K562 (cell line): ENCODE data around the gene SPDEF. TPM values are rescaled to one million over a fixed set of nuclear protein-coding genes. Genes with fewer than 3 reads are reported as not detected.

Experiments
- ELF2 ChIP-seq: fragments of 250-450 bp; sonication (Bioruptor Pico); IDR thresholded peaks from 2 replicates; pipeline ENCODE4 v1.5.0; 2021; ENCODE audit warnings: mild to moderate bottlenecking
- FOXM1 ChIP-seq, 2 experiments: fragments of 450-650 bp in 1 of 2; sonication (generic) in 1 of 2; formaldehyde crosslinking in 1 of 2; IDR thresholded peaks; 2 replicates each; pipeline versions ENCODE4 v1.6.1 to v1.9.0; 2017 to 2022; ENCODE audit warnings: low read depth in 2 of 2, mild to moderate bottlenecking in 2 of 2, missing genetic modification reagents in 1 of 2, moderate library complexity in 1 of 2
- PPARD ChIP-seq: fragments of 250-450 bp; sonication (Bioruptor Pico); IDR thresholded peaks from 2 replicates; pipeline ENCODE4 v1.8.0; 2022; ENCODE audit warnings: inconsistent platforms, mild to moderate bottlenecking, moderate library complexity
- SREBF2 ChIP-seq: sonication (generic); formaldehyde crosslinking; IDR thresholded peaks from 2 replicates; pipeline ENCODE4 v1.4.0; 2020; ENCODE audit warnings: mild to moderate bottlenecking, missing genetic modification reagents
- polyA plus RNA-seq, 8 experiments: library from polyadenylated mRNA; depleted of rRNA in 4 of 8; stranded (reverse) in 5 of 8; unstranded in 3 of 8; fragments of >200 nt; fragmentation: Nextera tagmentation in 2 of 8; fragmentation: Illumina TruSeq in 1 of 8; extraction: Ambion mirVana in 2 of 8; extraction: Trizol in 1 of 8; gene quantifications; 2 replicates each; pipeline versions ENCODE4 v1.2.1 to v1.2.3, GENCODE V29; 2011 to 2014; ENCODE audit warnings: inconsistent platforms in 1 of 8, missing spikeins in 1 of 8
- total RNA-seq, 7 experiments: library from RNA; depleted of rRNA in 6 of 7; stranded (reverse); fragments of >200 nt in 6 of 7; fragmentation: Illumina TruSeq in 2 of 7; extraction: Trizol in 2 of 7; gene quantifications; 2 replicates each; pipeline versions ENCODE4 v1.2.1 to v1.2.3, GENCODE V29; 2011 to 2021; ENCODE audit warnings: low replicate concordance in 1 of 7
- TF ChIP-seq, protein P1 (sequence below): IDR thresholded peaks from 3 replicates; pipeline ENCODE4 v1.6.1; 2011; ENCODE audit warnings: borderline replicate concordance, mild to moderate bottlenecking; ENCODE audit not compliant: insufficient read length, insufficient read depth
- TF ChIP-seq, protein P2 (sequence below), 2 experiments: fragments of 450-650 bp; IDR thresholded peaks; 2 replicates each; pipeline ENCODE4 v1.6.1; 2016
- TF ChIP-seq, protein P3 (sequence below): fragments of 250-450 bp; sonication (Bioruptor Pico); IDR thresholded peaks from 2 replicates; pipeline ENCODE4 v1.8.0; 2021; ENCODE audit warnings: mild to moderate bottlenecking, moderate library complexity
- TF ChIP-seq, protein P4 (sequence below): fragments of 450-650 bp; IDR thresholded peaks from one replicate; pipeline ENCODE4 v1.6.1; 2018; ENCODE audit warnings: mild to moderate bottlenecking, moderate library complexity; ENCODE audit not compliant: partially characterized antibody
- TF ChIP-seq, protein P5 (sequence below): fragments of 450-650 bp; IDR thresholded peaks from 2 replicates; pipeline ENCODE4 v1.6.1; 2016; ENCODE audit warnings: low read depth
- TF ChIP-seq, protein P6 (sequence below): fragments of 450-650 bp; formaldehyde crosslinking; IDR thresholded peaks from 2 replicates; pipeline ENCODE4 v1.4.0; 2022; ENCODE audit warnings: missing genetic modification characterization

The SPDEF gene
- total and polyA plus RNA-seq, 9 of the 15 experiments (the other 6 are each of a cell fraction or from before 2014, with no cell fraction given): 0.04 to 0.12 (median 0.11) TPM; not detected in 5

DNA sequence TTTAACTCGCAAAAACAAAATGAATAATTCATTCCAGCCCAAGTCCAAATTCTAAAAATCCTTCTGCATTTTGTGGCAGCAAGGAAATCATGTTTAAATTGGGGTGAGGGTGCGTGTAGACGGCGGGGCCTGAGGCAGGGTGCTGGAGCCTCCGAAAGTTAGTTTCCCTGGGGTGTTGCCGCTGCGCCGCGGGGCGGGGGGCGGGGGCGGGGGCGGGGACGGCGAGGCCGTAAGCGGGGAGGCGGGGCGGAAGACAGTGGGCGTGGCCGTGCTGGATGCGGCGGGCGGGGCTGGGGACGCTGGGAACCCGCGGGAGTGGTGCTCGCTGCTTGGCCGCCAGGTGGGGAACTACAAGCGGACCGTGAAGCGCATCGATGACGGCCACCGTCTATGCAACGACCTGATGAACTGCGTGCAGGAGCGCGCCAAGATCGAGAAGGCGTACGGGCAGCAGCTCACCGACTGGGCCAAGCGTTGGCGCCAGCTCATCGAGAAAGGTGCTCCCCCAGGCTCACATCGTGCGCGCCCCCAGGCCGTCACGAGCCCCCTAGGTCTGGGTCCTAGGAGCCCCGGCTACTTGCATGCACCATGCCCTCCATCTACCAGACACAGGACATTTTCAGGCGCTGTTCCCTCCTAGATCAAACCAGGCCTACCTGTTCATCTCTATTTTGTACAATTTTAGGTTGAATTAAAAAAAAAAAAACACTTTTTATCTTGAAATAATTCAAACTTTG lies 29.0 kb downstream of the SPDEF start (continued):
- TF ChIP-seq, protein P1, sequence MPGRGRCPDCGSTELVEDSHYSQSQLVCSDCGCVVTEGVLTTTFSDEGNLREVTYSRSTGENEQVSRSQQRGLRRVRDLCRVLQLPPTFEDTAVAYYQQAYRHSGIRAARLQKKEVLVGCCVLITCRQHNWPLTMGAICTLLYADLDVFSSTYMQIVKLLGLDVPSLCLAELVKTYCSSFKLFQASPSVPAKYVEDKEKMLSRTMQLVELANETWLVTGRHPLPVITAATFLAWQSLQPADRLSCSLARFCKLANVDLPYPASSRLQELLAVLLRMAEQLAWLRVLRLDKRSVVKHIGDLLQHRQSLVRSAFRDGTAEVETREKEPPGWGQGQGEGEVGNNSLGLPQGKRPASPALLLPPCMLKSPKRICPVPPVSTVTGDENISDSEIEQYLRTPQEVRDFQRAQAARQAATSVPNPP: no peak
- TF ChIP-seq, protein P2, sequence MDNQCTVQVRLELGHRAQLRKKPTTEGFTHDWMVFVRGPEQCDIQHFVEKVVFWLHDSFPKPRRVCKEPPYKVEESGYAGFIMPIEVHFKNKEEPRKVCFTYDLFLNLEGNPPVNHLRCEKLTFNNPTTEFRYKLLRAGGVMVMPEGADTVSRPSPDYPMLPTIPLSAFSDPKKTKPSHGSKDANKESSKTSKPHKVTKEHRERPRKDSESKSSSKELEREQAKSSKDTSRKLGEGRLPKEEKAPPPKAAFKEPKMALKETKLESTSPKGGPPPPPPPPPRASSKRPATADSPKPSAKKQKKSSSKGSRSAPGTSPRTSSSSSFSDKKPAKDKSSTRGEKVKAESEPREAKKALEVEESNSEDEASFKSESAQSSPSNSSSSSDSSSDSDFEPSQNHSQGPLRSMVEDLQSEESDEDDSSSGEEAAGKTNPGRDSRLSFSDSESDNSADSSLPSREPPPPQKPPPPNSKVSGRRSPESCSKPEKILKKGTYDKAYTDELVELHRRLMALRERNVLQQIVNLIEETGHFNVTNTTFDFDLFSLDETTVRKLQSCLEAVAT (IDR thresholded peaks at IDR 0.05): peak; percentile 45 to 61; a peak in 2 of 4 replicates
- TF ChIP-seq ELF2 (no peak), SREBF2 (CRISPR knock-in tag) (no peak), PPARD (CRISPR knock-in tag) (no peak), FOXM1 (IDR thresholded peaks at IDR 0.05; ENCODE audit: low read depth) (no peak), FOXM1 (CRISPR knock-in tag; IDR thresholded peaks at IDR 0.05; ENCODE audit: low read depth) (0 out of 2 replicates have a peak, but pooled peaks have one; percentile 59)
- TF ChIP-seq, protein P3, sequence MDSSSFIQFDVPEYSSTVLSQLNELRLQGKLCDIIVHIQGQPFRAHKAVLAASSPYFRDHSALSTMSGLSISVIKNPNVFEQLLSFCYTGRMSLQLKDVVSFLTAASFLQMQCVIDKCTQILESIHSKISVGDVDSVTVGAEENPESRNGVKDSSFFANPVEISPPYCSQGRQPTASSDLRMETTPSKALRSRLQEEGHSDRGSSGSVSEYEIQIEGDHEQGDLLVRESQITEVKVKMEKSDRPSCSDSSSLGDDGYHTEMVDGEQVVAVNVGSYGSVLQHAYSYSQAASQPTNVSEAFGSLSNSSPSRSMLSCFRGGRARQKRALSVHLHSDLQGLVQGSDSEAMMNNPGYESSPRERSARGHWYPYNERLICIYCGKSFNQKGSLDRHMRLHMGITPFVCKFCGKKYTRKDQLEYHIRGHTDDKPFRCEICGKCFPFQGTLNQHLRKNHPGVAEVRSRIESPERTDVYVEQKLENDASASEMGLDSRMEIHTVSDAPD: no peak
- TF ChIP-seq, protein P4, sequence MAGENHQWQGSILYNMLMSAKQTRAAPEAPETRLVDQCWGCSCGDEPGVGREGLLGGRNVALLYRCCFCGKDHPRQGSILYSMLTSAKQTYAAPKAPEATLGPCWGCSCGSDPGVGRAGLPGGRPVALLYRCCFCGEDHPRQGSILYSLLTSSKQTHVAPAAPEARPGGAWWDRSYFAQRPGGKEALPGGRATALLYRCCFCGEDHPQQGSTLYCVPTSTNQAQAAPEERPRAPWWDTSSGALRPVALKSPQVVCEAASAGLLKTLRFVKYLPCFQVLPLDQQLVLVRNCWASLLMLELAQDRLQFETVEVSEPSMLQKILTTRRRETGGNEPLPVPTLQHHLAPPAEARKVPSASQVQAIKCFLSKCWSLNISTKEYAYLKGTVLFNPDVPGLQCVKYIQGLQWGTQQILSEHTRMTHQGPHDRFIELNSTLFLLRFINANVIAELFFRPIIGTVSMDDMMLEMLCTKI: no peak
- TF ChIP-seq, protein P5, sequence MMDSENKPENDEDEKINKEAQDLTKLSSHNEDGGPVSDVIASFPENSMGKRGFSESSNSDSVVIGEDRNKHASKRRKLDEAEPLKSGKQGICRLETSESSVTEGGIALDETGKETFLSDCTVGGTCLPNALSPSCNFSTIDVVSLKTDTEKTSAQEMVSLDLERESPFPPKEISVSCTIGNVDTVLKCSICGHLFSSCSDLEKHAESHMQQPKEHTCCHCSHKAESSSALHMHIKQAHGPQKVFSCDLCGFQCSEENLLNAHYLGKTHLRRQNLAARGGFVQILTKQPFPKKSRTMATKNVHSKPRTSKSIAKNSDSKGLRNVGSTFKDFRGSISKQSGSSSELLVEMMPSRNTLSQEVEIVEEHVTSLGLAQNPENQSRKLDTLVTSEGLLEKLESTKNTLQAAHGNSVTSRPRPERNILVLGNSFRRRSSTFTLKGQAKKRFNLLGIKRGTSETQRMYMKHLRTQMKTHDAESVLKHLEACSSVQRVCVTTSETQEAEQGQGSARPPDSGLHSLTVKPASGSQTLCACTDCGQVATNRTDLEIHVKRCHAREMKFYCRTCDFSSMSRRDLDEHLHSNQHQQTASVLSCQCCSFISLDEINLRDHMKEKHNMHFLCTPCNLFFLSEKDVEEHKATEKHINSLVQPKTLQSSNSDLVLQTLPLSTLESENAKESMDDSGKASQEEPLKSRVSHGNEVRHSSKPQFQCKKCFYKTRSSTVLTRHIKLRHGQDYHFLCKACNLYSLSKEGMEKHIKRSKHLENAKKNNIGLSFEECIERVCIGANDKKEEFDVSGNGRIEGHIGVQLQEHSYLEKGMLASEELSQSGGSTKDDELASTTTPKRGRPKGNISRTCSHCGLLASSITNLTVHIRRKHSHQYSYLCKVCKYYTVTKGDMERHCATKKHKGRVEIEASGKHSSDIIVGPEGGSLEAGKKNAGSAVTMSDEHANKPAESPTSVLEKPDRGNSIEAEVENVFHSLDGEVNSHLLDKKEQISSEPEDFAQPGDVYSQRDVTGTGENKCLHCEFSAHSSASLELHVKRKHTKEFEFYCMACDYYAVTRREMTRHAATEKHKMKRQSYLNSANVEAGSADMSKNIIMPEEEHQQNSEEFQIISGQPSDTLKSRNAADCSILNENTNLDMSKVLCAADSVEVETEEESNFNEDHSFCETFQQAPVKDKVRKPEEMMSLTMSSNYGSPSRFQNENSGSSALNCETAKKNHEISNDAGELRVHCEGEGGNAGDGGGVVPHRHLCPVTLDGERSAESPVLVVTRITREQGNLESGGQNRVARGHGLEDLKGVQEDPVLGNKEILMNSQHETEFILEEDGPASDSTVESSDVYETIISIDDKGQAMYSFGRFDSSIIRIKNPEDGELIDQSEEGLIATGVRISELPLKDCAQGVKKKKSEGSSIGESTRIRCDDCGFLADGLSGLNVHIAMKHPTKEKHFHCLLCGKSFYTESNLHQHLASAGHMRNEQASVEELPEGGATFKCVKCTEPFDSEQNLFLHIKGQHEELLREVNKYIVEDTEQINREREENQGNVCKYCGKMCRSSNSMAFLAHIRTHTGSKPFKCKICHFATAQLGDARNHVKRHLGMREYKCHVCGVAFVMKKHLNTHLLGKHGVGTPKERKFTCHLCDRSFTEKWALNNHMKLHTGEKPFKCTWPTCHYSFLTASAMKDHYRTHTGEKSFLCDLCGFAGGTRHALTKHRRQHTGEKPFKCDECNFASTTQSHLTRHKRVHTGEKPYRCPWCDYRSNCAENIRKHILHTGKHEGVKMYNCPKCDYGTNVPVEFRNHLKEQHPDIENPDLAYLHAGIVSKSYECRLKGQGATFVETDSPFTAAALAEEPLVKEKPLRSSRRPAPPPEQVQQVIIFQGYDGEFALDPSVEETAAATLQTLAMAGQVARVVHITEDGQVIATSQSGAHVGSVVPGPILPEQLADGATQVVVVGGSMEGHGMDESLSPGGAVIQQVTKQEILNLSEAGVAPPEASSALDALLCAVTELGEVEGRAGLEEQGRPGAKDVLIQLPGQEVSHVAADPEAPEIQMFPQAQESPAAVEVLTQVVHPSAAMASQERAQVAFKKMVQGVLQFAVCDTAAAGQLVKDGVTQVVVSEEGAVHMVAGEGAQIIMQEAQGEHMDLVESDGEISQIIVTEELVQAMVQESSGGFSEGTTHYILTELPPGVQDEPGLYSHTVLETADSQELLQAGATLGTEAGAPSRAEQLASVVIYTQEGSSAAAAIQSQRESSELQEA: 0 out of 2 replicates have a peak, but pooled peaks have one; percentile 35
- TF ChIP-seq, protein P6, sequence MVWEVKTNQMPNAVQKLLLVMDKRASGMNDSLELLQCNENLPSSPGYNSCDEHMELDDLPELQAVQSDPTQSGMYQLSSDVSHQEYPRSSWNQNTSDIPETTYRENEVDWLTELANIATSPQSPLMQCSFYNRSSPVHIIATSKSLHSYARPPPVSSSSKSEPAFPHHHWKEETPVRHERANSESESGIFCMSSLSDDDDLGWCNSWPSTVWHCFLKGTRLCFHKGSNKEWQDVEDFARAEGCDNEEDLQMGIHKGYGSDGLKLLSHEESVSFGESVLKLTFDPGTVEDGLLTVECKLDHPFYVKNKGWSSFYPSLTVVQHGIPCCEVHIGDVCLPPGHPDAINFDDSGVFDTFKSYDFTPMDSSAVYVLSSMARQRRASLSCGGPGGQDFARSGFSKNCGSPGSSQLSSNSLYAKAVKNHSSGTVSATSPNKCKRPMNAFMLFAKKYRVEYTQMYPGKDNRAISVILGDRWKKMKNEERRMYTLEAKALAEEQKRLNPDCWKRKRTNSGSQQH (CRISPR knock-in tag): no peak
